Measurements from ENCODE around the gene TTLL1.

DNA sequence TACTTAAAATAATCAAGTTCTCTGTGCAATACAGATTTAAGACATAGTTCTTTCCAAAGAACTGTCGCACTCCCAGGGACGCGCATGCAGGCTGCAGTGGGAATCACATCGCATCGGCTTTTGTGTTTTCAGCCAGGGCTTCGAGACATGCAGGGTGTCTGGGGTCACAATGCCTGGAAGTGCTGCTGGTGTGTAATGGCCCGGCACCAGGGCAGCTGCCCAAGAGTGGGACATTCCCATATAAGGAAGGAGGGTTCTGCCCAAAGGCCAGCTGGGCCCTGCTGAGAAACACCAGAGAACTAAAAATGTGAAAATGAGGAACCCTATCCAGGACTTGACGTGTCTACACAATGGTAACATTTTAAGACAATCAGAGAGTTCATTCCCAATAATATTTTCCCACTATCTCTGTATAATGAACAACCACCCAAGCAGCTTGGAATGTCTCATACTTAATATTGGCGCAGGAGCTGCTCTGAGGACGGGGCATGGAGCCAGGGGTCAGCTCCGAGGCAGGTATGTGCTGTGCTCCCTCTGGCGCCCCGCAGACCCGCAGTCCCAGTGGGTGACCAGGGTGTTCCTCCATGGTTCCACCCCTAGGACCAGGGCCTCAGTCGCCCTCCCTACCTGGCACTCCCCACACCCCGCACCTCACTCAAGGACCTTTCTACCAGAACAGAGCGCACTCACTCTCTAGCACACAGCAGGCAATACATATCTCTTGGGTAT is 42.7 kb upstream of the TTLL1 start:
- TF ChIP-seq, protein P1, sequence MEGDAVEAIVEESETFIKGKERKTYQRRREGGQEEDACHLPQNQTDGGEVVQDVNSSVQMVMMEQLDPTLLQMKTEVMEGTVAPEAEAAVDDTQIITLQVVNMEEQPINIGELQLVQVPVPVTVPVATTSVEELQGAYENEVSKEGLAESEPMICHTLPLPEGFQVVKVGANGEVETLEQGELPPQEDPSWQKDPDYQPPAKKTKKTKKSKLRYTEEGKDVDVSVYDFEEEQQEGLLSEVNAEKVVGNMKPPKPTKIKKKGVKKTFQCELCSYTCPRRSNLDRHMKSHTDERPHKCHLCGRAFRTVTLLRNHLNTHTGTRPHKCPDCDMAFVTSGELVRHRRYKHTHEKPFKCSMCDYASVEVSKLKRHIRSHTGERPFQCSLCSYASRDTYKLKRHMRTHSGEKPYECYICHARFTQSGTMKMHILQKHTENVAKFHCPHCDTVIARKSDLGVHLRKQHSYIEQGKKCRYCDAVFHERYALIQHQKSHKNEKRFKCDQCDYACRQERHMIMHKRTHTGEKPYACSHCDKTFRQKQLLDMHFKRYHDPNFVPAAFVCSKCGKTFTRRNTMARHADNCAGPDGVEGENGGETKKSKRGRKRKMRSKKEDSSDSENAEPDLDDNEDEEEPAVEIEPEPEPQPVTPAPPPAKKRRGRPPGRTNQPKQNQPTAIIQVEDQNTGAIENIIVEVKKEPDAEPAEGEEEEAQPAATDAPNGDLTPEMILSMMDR (IDR thresholded peaks at IDR 0.05 in 2 of 3, conservative IDR thresholded peaks at IDR 0.05 in 1 of 3; ENCODE audit: borderline replicate concordance in 1 of 3, insufficient read depth in 1 of 3, low read depth in 2 of 3, low read length in 2 of 3) = no peak
- TF ChIP-seq EZH2phosphoT487 (IDR thresholded peaks at IDR 0.05; ENCODE audit: borderline replicate concordance) (no peak), POLR2AphosphoS5 (IDR thresholded peaks at IDR 0.05; ENCODE audit: low read depth, low read length) (peak; percentile 48; the same call in 1 of the 2 replicates), POLR2A (IDR thresholded peaks at IDR 0.05; ENCODE audit: borderline replicate concordance, extremely low read depth, insufficient read depth, insufficient read length) (no peak)
